Common myeloid progenitor, CD34-positive (primary cell): ENCODE results near the gene ROBO1.
A peak's percentile ranks its signal among the peaks of the same experiment; 100 is the strongest.
"Not testable (repeated sequence)": the region's sequence is repeated elsewhere in the genome, so short reads cannot be mapped to it uniquely, and the experiment has no call there.

Source experiments
- CTCF ChIA-PET: fragments of 350-600 bp; sonication (Branson Sonifier 250); formaldehyde crosslinking; loops from one replicate; lab custom pipeline; 2021; ENCODE audit warnings: antibody characterized with exemption; lab: Charles Lee
- POLR2A ChIA-PET: fragments of 350-600 bp; sonication (Branson Sonifier 250); formaldehyde crosslinking; loops from one replicate; lab custom pipeline; 2021; ENCODE audit warnings: antibody characterized with exemption; lab: Charles Lee
- DNase-seq, 3 donors: peaks; one replicate each; pipeline versions ENCODE4 v3.0.0 to v3.0.0-alpha.2; 2013
- H3K27ac ChIP-seq, 2 experiments: 1 replicate in 1 of 2; 2 replicates in 1 of 2; pipeline ENCODE4 v1.7.0; 2013; ENCODE audit warnings: inconsistent platforms in 2 of 2, low read length in 2 of 2, mild to moderate bottlenecking in 2 of 2, low read depth in 1 of 2, moderate library complexity in 1 of 2; ENCODE audit not compliant: severe bottlenecking in 2 of 2, insufficient read depth in 1 of 2, poor library complexity in 1 of 2
- H3K27me3 ChIP-seq, 5 experiments: replicated peaks in 2 of 5; 1 replicate in 3 of 5; 2 replicates in 2 of 5; pipeline versions ENCODE4 v1.6.1 to v1.7.0; 2013; ENCODE audit warnings: low read length in 4 of 5, mild to moderate bottlenecking in 2 of 5, moderate library complexity in 2 of 5, inconsistent platforms in 1 of 5; ENCODE audit not compliant: insufficient read depth in 5 of 5, control insufficient read depth in 4 of 5
- H3K36me3 ChIP-seq, 4 experiments: 1 replicate in 2 of 4; 2 replicates in 2 of 4; pipeline versions ENCODE4 v1.6.1 to v1.7.0; 2013; ENCODE audit warnings: low read length in 3 of 4, control low read depth in 1 of 4, mild to moderate bottlenecking in 1 of 4; ENCODE audit not compliant: control insufficient read depth in 4 of 4, insufficient read depth in 4 of 4
- H3K4me1 ChIP-seq, 4 experiments: 1 replicate in 3 of 4; 2 replicates in 1 of 4; pipeline versions ENCODE4 v1.6.1 to v1.7.1; 2013; ENCODE audit warnings: low read length in 3 of 4, mild to moderate bottlenecking in 3 of 4, control low read depth in 1 of 4, inconsistent platforms in 1 of 4, moderate library complexity in 1 of 4; ENCODE audit not compliant: control insufficient read depth in 4 of 4, insufficient read depth in 4 of 4; ENCODE audit errors: control extremely low read depth in 1 of 4
- H3K4me3 ChIP-seq, 7 experiments: 1 replicate in 4 of 7; 2 replicates in 3 of 7; pipeline versions ENCODE4 v1.5.1 to v1.7.0; 2013; ENCODE audit warnings: mild to moderate bottlenecking in 7 of 7, low read length in 6 of 7, moderate library complexity in 6 of 7, inconsistent platforms in 2 of 7, low read depth in 2 of 7, control low read depth in 1 of 7; ENCODE audit not compliant: insufficient read depth in 4 of 7, control insufficient read depth in 1 of 7; ENCODE audit errors: extremely low read depth in 1 of 7
- H3K9me3 ChIP-seq, 5 experiments: 1 replicate in 4 of 5; 2 replicates in 1 of 5; pipeline versions ENCODE4 v1.6.1 to v1.7.1; 2013; ENCODE audit warnings: low read length in 4 of 5, mild to moderate bottlenecking in 2 of 5, inconsistent platforms in 1 of 5, low read depth in 1 of 5, moderate library complexity in 1 of 5; ENCODE audit not compliant: control insufficient read depth in 4 of 5, insufficient read depth in 2 of 5; ENCODE audit errors: control extremely low read depth in 1 of 5
- WGBS: methylation state at CpG from one replicate; pipeline ENCODE4 v1.1.5; 2013; ENCODE audit not compliant: insufficient coverage; 5-methylcytosine and 5-hydroxymethylcytosine counted together

Gene ROBO1

GRCh38 chr3:78751266-78751665 is 1016.5 kb downstream of the ROBO1 start:
- CTCF ChIA-PET, result no interaction called here
- POLR2A ChIA-PET, result no interaction called here
- H3K9me3 ChIP-seq, result no peaks in the 10 kb centered on the region
- no peaks in the 10 kb centered on the region for H3K4me1 ChIP-seq
- H3K4me3 ChIP-seq, result no peak overlapping the region
- no CpG with 5 or more reads among the region's 1 CpG for WGBS
- no peaks in the 10 kb centered on the region for H3K27me3 ChIP-seq
- no peaks in the 10 kb centered on the region for H3K36me3 ChIP-seq
- no peak overlapping the region for H3K27ac ChIP-seq
- no peak for DNase-seq

GRCh38 chr3:78750291-78750690 is 1017.5 kb downstream of the ROBO1 start:
- H3K4me3 ChIP-seq, H3K27ac ChIP-seq, CTCF ChIA-PET, H3K27me3 ChIP-seq, H3K4me1 ChIP-seq, H3K9me3 ChIP-seq, H3K36me3 ChIP-seq, DNase-seq, POLR2A ChIA-PET: not testable (repeated sequence)
- 100% methylated on average over 2 of the region's 3 CpGs for WGBS

- POLR2A ChIA-PET, result no interaction called here
- no peaks in the 10 kb centered on the region for H3K27me3 ChIP-seq
- H3K4me1 ChIP-seq, result no peaks in the 10 kb centered on the region
- H3K4me3 ChIP-seq, result no peak overlapping the region
- H3K9me3 ChIP-seq, result no peaks in the 10 kb centered on the region
- CTCF ChIA-PET, result no interaction called here
- H3K27ac ChIP-seq, result no peak overlapping the region
- DNase-seq, result no peak
- no peaks in the 10 kb centered on the region for H3K36me3 ChIP-seq
Observed at GRCh38 chr3:78749056-78749455, 1018.7 kb downstream of the ROBO1 start.

DNA sequence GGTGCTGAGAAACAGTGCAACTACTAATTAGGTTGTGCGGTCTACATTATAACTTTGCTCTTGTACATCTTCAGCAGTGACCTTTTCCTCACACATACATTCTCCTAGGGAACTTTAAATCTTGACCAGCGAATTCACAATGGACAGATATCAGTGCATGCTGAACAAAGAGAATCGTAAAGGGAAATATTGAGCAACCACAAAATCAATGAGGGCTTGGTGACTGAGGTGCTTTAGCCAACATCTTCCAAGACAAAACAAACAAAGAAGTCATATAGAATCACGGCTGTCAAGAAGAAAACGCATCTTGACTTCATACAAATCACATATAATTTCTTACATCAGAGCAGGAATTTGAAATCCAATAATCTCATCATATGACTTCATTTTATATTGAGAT is 1022.0 kb downstream of the ROBO1 start:
- Histone ChIP-seq H3K36me3 (no peaks in the 10 kb centered on the region), H3K9me3 (no peaks in the 10 kb centered on the region), H3K4me1 (no peaks in the 10 kb centered on the region), H3K27ac (no peak overlapping the region), H3K4me3 (no peak overlapping the region), H3K27me3 (no peaks in the 10 kb centered on the region)
- POLR2A ChIA-PET, result no interaction called here
- CTCF ChIA-PET, result no interaction called here
- no peak for DNase-seq
- WGBS, result 87% methylated on average over 3 of the region's 5 CpGs

DNA sequence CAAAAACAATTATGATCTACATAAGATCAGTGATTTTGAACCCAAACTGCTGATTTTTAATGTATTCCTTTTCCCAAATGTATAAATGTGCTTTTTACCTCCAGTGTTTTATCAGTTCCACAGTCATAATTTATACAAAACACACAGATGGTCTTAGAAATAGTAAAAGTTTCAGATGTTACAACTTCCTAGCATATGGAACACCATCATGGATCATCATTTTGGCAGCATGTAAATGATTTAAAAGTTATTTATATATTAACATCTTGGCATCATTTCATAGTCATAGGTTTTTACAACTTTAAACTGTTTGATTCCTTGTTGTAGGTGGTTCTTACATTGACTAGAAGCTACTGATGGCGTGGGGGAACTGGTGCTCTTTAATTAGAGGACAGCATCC is 1025.3 kb downstream of the ROBO1 start:
- H3K27me3 ChIP-seq, result no peaks in the 10 kb centered on the region
- no peaks in the 10 kb centered on the region for H3K9me3 ChIP-seq
- no peaks in the 10 kb centered on the region for H3K36me3 ChIP-seq
- WGBS, result no CpG with 5 or more reads among the region's 1 CpG
- H3K4me1 ChIP-seq, result no peaks in the 10 kb centered on the region
- CTCF ChIA-PET, result no interaction called here
- no peak for DNase-seq
- H3K4me3 ChIP-seq, result no peak overlapping the region
- no peak overlapping the region for H3K27ac ChIP-seq
- POLR2A ChIA-PET, result no interaction called here

GRCh38 chr3:78742041-78742440 is 1025.8 kb downstream of the ROBO1 start:
- H3K27ac ChIP-seq, result no peak overlapping the region
- H3K9me3 ChIP-seq, result no peaks in the 10 kb centered on the region
- H3K4me3 ChIP-seq, result no peak overlapping the region
- H3K27me3 ChIP-seq, result no peaks in the 10 kb centered on the region
- DNase-seq, result no peak
- H3K4me1 ChIP-seq, result no peaks in the 10 kb centered on the region
- ChIA-PET CTCF (no interaction called here), POLR2A (no interaction called here)
- 100% methylated on average over 1 of the region's 2 CpGs for WGBS
- H3K36me3 ChIP-seq, result no peaks in the 10 kb centered on the region

DNA sequence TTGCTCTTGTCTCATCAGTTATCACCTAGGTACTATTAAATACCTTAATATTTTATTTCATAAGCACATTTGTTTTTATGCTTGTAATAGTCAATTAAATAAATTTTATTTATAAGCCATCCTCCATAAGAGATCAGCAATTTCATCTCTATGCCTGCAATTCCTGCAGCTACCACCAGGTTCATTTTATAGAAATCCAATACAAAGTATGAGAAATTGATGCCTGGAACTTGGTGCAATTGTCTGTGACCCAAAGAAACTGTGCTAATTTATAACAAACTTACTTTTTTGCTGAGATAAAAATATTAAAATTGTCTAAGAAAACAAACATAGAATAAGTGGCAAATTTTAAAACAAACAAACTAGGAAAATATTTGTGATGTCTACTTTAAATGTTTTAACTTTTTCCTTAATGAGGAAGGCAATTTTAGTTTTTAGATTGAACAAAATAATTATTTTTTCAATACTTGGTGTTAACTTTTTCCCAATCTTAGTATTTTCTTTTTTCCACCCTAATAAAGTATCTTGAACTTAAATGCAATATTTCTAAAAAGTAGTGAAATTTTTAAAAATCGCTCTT is 1026.6 kb downstream of the ROBO1 start:
- no CpG with 5 or more reads among the region's 1 CpG for WGBS
- H3K27ac ChIP-seq, result no peak overlapping the region
- CTCF ChIA-PET, result no interaction called here

More for the DNA sequence above, 1026.6 kb downstream of the ROBO1 start:
- Histone ChIP-seq H3K4me3 (no peak overlapping the region), H3K4me1 (no peaks in the 10 kb centered on the region), H3K27me3 (no peaks in the 10 kb centered on the region), H3K36me3 (no peaks in the 10 kb centered on the region), H3K9me3 (no peaks in the 10 kb centered on the region)
- peak in 2 of 3 donors; percentile 6 to 16 for DNase-seq
- POLR2A ChIA-PET, result no interaction called here
